ENCODE data around the gene CAVIN3.

Gene CAVIN3

DNA sequence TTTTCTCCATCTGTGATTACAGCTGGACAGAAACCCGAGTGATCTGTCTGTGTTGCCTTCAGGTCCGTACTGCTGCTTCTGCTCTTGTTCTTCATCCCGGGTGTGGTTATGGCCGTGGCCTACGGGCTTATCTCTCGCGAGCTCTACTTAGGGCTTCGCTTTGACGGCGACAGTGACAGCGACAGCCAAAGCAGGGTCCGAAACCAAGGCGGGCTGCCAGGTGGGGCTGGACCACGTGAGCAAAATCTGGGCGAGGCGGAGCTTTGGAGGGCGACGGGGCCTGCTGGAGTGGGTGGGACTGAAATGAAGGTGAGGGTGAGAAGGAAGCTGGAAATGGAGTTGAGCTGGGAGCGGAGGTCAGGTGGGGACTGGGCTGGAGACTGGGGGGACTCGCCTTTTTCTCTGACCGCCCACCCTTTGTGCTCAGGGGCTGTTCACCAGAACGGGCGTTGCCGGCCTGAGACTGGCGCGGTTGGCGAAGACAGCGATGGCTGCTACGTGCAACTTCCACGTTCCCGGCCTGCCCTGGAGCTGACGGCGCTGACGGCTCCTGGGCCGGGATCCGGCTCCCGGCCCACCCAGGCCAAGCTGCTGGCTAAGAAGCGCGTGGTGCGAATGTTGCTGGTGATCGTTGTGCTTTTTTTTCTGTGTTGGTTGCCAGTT lies 49.6 kb downstream of the CAVIN3 start:
- DNase-seq (ENCODE audit: low read depth, low spot score) = no peak

DNA sequence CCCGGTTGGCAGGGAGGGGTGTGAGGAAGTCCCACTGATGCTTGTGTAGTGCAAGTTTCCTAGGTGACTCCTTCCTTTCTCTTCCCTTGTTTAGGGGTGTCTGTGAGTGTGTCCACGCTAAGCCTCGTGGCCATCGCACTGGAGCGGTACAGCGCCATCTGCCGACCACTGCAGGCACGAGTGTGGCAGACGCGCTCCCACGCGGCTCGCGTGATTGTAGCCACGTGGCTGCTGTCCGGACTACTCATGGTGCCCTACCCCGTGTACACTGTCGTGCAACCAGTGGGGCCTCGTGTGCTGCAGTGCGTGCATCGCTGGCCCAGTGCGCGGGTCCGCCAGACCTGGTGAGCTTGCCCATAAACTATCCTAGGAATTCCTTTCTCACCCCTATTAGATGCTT lies 50.3 kb downstream of the CAVIN3 start:
- no peak for DNase-seq (ENCODE audit: low read depth, low spot score)
